Brain microvascular endothelial cell (primary cell): ENCODE measurements around the gene CASS4.

Source experiments
- DNase-seq: peaks from one replicate; pipeline ENCODE4 v3.0.0-alpha.2; 2020
- H3K27ac ChIP-seq: fragments of 250-450 bp; sonication (Bioruptor Pico); 2 replicates; pipeline ENCODE4 v1.5.1; 2020; ENCODE audit warnings: mild to moderate bottlenecking, moderate library complexity
- H3K27me3 ChIP-seq: fragments of 250-450 bp; sonication (Bioruptor Pico); replicated peaks from 2 replicates; pipeline ENCODE4 v1.5.1; 2020; ENCODE audit warnings: mild to moderate bottlenecking
- H3K36me3 ChIP-seq: fragments of 250-450 bp; sonication (Bioruptor Pico); replicated peaks from 2 replicates; pipeline ENCODE4 v1.5.1; 2020; ENCODE audit warnings: mild to moderate bottlenecking
- H3K4me3 ChIP-seq: 2 replicates; pipeline ENCODE4 v1.5.1; 2011; ENCODE audit warnings: low read depth, mild to moderate bottlenecking, control low read depth, low read length, moderate library complexity
- CTCF ChIP-seq: IDR thresholded peaks from 2 replicates; pipeline ENCODE4 v1.5.1; 2011; ENCODE audit warnings: low read depth, mild to moderate bottlenecking, moderate library complexity, low read length, control low read depth, inconsistent platforms; ENCODE audit errors: missing control alignments
- in situ Hi-C: cut with HindIII; loops from 2 replicates; pipeline ENCODE4 v1.10.0; 2017; ENCODE audit warnings: low sequenced_read_pairs, low pct_ligation_motif_present

CASS4 gene

DNA sequence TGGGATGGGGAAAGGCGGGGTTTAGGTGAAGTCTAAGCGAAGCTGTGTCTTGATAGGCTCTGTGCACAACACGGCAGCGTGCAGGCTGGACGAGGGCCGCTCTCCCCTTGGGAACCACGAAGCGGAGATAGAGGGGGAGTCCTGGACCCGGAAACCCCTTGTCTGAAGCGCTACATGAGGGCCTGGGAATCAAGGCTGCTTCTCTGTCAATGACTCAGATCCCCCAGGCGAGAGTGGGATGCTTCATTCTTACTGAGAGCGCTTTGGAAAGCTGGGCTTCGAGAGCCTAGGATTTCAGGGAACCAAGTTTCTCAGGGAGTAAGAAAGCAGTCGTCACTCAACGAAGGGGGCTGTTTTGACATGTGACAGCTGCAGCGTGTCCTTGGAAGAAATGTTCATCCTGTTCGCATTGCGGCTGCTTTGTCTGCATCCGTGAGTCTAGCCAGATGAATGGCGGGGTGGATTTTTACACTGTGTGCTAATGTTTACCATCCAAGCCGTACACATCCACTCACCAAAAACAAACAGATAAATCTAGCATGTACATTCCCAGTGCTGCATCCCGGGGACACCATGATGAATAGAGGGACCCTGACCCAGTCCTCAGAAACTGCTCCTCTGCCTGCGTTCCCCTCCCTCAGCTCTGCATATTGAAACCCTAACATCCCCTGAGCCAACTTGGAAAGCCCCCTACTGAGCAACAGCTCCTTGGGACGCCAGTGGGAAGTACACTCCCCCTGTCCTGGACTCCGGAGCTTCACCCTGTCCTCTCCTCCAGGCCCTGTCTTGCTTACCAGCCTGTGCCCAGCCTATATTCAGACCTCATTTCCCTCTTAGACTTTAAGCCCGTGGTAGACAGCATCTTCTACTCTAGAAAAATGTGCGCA is 31.8 kb downstream of the CASS4 start:
- DNase-seq, result peak; percentile 18

DNA sequence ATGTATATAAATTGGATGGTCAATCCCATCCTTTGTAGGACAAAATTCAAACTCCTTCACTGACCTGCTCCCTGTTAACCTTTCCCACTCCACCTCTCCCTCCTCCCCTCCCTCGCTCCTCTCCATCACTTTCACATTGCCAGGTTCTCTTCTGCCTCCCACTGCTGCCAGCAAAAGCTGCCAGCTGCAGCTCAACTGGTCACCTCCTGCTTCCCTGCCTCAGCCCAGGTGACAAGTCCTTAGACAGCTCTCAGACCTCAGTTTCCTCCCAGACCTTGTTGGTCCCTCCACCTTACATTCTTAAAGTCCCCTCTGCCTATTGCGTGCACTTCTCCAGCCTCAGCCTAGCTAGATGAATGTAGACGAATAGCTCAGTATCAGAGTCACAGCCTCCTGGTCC is 33.1 kb downstream of the CASS4 start:
- Histone ChIP-seq H3K36me3 (no peaks in the 10 kb centered on the region), H3K4me3 (no peak overlapping the region), H3K27ac (no peak overlapping the region), H3K27me3 (no peaks in the 10 kb centered on the region)
- no peak for TF ChIP-seq CTCF
- no peak for DNase-seq
- in situ Hi-C loops, result no loop called here

More for the DNA sequence above, 31.8 kb downstream of the CASS4 start:
- H3K36me3 ChIP-seq, result no peaks in the 10 kb centered on the region
- no peak overlapping the region for H3K4me3 ChIP-seq
- in situ Hi-C loops, result no loop called here
- no peak for TF ChIP-seq CTCF
- H3K27ac ChIP-seq, result no peak overlapping the region
- no peaks in the 10 kb centered on the region for H3K27me3 ChIP-seq

DNA sequence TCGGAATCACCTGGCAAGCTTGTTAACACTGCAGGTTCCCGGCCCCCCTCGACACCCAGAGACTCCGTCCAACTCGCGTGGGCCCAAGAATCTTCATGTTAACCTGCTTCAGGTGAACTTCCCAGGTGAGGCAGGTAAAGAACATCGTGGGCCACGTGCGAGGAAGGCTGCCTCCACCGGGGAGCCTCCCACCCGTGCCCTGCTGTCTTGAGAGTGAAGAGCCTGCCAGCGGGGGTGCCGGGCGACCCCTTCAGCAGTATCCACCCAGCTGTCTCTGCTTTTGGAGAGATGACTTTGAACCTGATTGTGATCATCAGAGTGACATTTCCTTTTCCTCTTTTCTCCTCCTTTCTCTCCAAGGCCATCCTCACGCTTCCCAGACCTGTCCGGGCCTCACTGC is 33.5 kb downstream of the CASS4 start:
- Histone ChIP-seq H3K27me3 (no peaks in the 10 kb centered on the region), H3K36me3 (no peaks in the 10 kb centered on the region), H3K27ac (no peak overlapping the region), H3K4me3 (no peak overlapping the region)
- no peak for DNase-seq
- in situ Hi-C loops, result no loop called here
- no peak for TF ChIP-seq CTCF

GRCh38 chr20:56447227-56447626 is 35.2 kb downstream of the CASS4 start:
- no peak for TF ChIP-seq CTCF
- Histone ChIP-seq H3K27ac (no peak overlapping the region), H3K36me3 (no peaks in the 10 kb centered on the region), H3K4me3 (no peak overlapping the region), H3K27me3 (no peaks in the 10 kb centered on the region)
- DNase-seq, result no peak
- in situ Hi-C loops, result no loop called here

DNA sequence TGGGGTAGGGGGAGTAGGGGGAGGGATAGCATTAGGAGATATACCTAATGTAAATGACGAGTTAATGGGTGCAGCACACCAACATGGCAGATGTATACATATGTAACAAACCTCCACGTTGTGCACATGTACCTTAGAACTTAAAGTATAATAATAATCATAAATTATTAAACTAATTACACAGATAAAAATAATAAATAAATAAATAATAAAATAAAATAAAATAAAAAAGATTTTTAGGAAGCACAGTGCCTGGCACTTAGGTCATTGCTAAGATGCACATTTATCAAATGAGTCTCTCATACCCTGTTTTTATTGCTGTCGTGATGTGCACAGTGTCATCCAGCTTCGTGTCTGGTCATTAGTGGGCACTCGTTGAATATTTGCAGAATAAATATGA is 37.4 kb downstream of the CASS4 start:
- no peak for DNase-seq
- H3K36me3 ChIP-seq, result no peaks in the 10 kb centered on the region
- H3K4me3 ChIP-seq, result no peak overlapping the region
- TF ChIP-seq CTCF, result no peak
- no peak overlapping the region for H3K27ac ChIP-seq
- no peaks in the 10 kb centered on the region for H3K27me3 ChIP-seq
- in situ Hi-C loops, result no loop called here
